ENCODE results near the gene ZNF497.
"Not testable (repeated sequence)": the region's sequence is repeated elsewhere in the genome, so short reads cannot be mapped to it uniquely, and the experiment has no call there.

ZNF497 gene

DNA sequence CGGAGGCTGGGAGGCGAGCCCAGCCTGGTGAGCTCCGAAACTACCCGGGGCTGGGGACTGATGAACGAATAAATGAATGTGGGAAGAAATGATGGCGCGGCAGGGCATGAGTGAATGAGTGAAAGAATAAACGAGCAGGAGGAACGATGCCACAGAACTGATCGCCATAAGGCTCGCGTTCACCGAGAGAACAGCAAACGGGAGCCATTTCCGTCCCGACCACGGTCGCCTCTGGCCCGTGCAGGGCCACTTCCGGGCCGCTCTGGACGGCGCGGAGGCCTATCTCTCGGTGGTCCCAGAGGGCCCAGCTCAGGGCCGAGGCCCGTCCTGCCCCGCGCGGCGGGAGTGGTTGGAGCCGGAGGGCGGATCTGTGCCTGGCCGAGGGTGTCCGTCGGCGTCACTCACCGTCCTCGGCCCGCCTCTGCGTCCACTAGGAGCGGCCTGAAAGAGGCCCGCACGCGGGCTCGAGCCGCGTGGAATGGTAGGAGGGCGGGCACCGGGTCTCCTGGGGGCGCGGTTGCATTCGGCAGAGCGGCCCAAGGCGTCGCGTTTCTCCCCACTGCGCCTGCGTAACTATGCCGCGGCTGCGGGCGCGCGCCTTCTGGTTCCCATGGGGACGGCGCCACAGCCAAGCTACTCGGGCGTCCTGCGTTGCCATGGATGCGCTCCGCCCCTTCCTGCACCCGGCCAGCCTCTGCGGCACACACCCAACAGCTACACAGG is at the start of gene ZNF497:
TSS of gene ZNF497 (minus strand) at position 480 of the 723 bp plus-strand sequence. CDS start 5,116 bp downstream, outside the sequence.
- DNase-seq (ENCODE audit: low read depth), result peak; percentile 97
- TF ChIP-seq, protein P1, sequence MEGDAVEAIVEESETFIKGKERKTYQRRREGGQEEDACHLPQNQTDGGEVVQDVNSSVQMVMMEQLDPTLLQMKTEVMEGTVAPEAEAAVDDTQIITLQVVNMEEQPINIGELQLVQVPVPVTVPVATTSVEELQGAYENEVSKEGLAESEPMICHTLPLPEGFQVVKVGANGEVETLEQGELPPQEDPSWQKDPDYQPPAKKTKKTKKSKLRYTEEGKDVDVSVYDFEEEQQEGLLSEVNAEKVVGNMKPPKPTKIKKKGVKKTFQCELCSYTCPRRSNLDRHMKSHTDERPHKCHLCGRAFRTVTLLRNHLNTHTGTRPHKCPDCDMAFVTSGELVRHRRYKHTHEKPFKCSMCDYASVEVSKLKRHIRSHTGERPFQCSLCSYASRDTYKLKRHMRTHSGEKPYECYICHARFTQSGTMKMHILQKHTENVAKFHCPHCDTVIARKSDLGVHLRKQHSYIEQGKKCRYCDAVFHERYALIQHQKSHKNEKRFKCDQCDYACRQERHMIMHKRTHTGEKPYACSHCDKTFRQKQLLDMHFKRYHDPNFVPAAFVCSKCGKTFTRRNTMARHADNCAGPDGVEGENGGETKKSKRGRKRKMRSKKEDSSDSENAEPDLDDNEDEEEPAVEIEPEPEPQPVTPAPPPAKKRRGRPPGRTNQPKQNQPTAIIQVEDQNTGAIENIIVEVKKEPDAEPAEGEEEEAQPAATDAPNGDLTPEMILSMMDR (IDR thresholded peaks at IDR 0.05; ENCODE audit: insufficient read depth, low read depth, low read length, missing control alignments), result no peak
- peak within 1 kb of the TSS; percentile 77 for H3K4me3 ChIP-seq (ENCODE audit: low read length)

DNA sequence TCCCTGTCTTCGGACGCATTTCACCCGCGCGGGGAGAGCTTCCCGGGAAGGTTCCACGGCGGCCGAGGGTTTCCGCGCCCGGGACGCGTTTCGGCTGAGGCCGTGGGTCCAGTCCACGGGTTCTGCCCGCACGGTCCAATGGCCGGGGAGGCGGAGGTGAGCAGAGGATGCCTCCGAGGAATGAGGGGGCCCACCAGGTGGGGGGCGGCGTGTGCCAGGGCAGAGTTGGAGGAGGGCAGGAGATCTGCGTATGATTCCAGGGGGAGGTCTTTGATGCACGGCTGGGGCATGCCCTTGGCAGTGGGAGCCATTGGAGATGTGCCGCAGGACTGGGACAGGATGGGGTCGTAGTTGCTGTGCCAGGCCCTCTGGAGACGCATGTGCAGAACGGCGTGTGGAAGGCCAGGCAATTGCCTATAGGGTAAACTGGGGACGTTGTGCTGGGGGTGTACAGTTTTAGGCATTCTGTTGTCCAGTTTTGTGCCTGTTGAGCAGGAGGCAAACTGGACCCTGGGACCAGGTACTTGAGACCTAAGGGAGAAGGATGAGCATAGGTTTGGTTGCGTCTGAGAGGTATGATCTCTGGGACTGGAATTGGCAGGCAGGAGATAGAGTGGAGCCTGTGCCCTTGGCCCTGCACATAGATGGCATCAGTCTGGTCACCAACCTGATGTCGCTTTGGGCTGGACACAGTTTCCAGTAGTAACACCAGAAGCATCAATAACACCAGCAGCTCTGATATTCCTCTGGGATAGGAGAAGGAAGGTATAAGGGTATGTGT is 46.6 kb upstream of the ZNF497 start:
- TF ChIP-seq, protein P1 (IDR thresholded peaks at IDR 0.05; ENCODE audit: insufficient read depth, low read depth, low read length, missing control alignments), result no peak
- peak; percentile 38 for DNase-seq (ENCODE audit: low read depth)
- peak overlapping the region; percentile 90 for H3K4me3 ChIP-seq (ENCODE audit: low read length)

DNA sequence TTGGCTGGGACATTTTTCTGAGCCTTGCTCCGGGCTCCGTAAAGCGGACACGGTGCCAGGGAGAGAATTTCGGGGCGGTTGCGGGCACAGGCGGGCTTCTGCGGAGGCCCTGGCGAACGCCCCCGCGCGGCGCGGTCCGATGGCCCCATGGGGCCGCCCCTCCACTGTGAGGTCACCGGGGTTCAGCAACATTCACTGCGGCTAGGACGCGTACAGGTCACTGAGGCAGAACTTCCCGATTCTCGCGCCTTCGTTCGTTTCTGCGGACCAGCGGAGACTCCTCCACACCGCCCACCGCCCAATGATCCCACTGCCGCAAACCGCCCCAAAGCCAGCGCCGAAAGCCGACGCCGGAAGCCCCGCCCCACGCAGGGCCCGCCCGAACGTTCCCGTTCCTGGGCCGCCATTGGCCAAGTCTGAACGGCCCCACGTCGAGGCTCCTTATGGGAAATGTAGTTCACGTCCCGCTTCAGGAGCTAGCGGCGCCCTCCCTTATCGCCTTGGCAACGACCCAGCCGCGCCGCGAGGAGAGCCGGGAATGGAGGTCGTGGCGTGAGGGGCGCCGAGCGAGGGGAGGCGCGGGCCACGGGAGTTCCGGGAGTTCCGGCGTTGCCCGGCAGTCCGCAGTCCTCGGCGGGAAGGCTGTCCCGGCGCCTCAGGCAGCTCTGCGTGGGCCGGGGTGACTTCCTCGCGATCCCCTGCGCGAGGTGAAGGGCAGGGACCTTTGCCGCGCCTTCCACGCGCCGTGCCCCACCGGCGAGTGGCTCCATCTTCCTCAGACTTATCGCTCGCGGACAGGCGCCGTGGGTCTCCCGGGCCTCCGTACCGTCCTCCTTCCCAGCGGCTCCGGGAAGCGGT is 45.8 kb upstream of the ZNF497 start, which contains the start of gene ZNF584:
TSS of gene ZNF584 (plus strand) at position 498 of the 858 bp plus-strand sequence. CDS start 499 bp downstream, outside the sequence.
- TF ChIP-seq, protein P1 (IDR thresholded peaks at IDR 0.05; ENCODE audit: insufficient read depth, low read depth, low read length, missing control alignments), result no peak
- peak; percentile 94 for DNase-seq (ENCODE audit: low read depth)
- peak within 1 kb of the TSS; percentile 90 for H3K4me3 ChIP-seq (ENCODE audit: low read length)

DNA sequence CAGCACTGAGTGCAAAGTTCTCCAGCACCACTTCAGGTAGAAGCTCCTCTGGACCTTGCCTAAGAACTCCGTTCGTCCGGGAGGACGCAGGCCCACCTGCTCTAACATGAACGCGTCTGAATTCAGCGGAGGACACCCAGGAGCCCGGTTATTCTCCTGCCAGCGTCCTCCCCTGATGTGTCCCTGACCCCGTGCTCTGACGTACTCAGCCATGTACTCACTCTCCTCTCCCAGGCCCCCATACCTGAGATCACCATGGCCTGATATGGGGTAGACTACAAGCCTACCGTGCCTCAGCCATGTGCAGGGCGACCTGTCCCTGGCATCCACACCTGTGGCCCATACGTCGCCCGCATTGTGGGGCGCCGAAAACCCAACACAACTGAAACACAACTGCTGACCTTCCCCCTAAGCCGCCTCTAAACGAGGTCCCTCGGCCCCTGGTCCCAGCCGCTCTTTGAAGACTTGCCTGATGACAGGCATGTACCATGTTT is 45.2 kb upstream of the ZNF497 start:
- TF ChIP-seq, protein P1 (IDR thresholded peaks at IDR 0.05; ENCODE audit: insufficient read depth, low read depth, low read length, missing control alignments), result no peak
- H3K4me3 ChIP-seq (ENCODE audit: low read length), result peak overlapping the region; percentile 90
- DNase-seq (ENCODE audit: low read depth), result no peak

DNA sequence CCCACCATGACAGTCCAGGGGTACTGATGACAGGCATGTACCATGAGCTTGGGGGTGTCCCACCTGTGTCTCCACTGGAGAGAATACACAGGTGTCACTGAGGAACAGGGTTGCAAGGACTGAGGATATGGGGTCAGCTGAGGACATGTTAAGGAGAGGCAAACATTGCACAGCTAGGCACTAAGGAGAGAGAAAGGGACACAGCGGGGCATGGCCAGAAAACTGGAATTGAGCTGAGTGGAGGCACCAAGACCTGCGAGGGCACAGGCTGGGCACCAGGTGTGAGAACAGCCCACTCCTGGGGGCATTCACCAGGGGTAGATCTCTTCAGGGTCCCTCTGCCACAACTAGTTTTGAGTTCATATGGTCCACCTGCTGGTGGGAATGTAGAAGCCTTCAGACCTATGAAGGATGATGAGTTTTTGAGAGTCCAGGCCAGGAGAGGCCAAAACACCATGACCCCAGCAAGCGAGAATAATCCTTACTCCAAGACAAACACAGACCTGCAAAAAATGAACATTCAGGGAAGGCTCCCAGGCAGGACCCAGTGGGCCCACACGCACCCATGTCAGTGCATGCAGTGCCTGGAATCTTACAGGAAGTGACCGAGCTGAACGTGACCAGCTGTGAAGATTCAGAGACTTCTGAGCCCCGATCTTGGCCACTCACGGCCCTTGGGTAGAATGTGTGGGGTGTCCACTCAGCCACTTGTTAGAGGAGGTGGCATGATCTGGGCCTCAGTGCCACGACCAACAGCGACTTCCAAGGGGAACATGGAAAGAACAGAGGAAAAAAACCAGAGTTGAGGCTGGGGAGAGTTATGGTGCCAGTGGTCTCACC is 44.5 kb upstream of the ZNF497 start:
- H3K4me3 ChIP-seq (ENCODE audit: low read length), result peak overlapping the region; percentile 90
- TF ChIP-seq, protein P1 (IDR thresholded peaks at IDR 0.05; ENCODE audit: insufficient read depth, low read depth, low read length, missing control alignments), result peak; percentile 51
- no peak for DNase-seq (ENCODE audit: low read depth)

DNA sequence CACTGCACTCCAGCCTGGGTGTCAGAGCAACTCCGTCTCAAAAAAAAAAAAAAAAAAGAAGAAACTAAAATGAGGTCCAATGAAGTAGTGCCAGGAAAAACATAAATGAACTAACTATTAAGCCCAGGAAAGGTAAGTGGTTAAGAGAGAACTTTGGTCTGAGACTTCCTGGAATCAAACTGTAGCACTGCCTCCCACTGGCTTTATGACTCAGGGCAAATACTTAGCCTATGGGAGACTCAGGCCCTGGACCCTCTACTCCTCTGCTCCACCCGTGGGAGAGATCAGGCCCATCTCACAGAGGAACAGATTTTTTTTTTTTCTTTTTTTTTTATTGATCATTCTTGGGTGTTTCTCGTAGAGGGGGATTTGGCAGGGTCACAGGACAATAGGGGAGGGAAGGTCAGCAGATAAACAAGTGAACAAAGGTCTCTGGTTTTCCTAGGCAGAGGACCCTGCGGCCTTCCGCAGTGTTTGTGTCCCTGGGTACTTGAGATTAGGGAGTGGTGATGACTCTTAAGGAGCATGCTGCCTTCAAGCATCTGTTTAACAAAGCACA is 41.4 kb upstream of the ZNF497 start:
- not testable (repeated sequence) for DNase-seq (ENCODE audit: low read depth); H3K4me3 ChIP-seq (ENCODE audit: low read length)
